Measurements from ENCODE around the gene EFNA5.

DNA sequence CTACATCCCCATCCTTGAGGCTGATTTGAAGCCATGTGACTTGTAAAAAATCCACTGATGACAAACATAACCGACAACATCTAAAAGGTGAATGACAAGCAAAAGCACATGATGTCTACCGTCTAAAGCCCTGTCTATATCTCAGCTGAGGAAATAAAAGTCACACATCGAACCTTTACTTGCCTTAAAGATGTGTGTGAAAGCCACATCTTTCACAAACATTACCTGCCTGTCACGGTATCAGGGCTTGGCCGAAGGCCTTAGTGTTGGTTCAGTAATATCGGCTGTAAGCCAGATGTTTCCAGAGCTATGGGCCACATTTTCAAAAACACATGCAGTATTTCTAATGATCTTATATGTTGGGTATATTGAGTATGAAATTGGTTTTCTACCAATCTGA, 125.8 kb downstream of the EFNA5 start:
- TF ChIP-seq POLR2A (IDR thresholded peaks at IDR 0.05): no peak
- TF ChIP-seq, protein P1, sequence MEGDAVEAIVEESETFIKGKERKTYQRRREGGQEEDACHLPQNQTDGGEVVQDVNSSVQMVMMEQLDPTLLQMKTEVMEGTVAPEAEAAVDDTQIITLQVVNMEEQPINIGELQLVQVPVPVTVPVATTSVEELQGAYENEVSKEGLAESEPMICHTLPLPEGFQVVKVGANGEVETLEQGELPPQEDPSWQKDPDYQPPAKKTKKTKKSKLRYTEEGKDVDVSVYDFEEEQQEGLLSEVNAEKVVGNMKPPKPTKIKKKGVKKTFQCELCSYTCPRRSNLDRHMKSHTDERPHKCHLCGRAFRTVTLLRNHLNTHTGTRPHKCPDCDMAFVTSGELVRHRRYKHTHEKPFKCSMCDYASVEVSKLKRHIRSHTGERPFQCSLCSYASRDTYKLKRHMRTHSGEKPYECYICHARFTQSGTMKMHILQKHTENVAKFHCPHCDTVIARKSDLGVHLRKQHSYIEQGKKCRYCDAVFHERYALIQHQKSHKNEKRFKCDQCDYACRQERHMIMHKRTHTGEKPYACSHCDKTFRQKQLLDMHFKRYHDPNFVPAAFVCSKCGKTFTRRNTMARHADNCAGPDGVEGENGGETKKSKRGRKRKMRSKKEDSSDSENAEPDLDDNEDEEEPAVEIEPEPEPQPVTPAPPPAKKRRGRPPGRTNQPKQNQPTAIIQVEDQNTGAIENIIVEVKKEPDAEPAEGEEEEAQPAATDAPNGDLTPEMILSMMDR (IDR thresholded peaks at IDR 0.05): no peak

All from prostate gland (tissue), 2 donors.